ENCODE measurements around the gene LMF1. TPM values are rescaled to one million over a fixed set of nuclear protein-coding genes. Genes with fewer than 3 reads are reported as not detected.

Gene LMF1
- total and polyA plus RNA-seq, 2 of the 8 experiments (the other 6 are each of a cell fraction or from before 2014, with no cell fraction given) = 3.5 to 9.1 TPM

DNA sequence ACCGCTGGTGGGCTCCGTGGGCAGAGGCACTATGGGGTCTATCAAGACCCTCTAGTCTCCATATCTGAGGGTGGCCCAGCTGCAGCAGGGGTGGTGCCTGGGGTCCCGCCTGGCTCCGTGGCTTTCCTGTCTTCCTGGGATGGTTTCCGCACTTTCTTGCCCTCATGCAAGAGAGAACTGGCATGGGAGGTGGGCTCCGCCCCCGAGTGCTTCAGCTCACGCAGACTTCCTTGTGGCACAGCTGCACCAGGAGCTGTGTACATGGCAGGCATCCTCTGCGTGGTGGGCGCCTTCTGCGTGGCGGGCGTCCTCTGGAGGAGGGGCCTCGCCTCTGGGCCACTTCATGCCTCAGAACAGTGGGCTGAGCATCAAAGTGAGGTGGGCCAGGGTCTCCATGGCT lies 73.1 kb downstream of the LMF1 start:
- no peak overlapping the region for H3K56ac ChIP-seq (replicated peaks; ENCODE audit: insufficient read length, low read depth, low read length)
- no peak overlapping the region for H2BK15ac ChIP-seq (ENCODE audit: low read length)
- no peaks in the 10 kb centered on the region for H4K20me1 ChIP-seq (replicated peaks in 1 of 2; ENCODE audit: control insufficient read depth in 1 of 2, insufficient read depth in 2 of 2, low read length in 2 of 2)
- H3K18ac ChIP-seq (ENCODE audit: extremely low read depth, low read length) = no peak overlapping the region
- no peak overlapping the region for H2BK120ac ChIP-seq (replicated peaks; ENCODE audit: low read depth, low read length)
- DNase-seq (ENCODE audit: low read depth in 1 of 2, low spot score in 2 of 2) = no peak
- ChIA-PET CTCF (ENCODE audit: partially characterized antibody) (interaction anchor here (0.6 kb wide), 1 partner anchor 156 kb away, joined by 3 read pairs; no protein-coding TSS in a partner anchor), POLR2A (ENCODE audit: partially characterized antibody) (no interaction called here)
- no peak overlapping the region for H3K14ac ChIP-seq (ENCODE audit: insufficient read length)
- H3K79me1 ChIP-seq (ENCODE audit: low read depth, low read length) = no peaks in the 10 kb centered on the region
- no peak overlapping the region for H4K8ac ChIP-seq (ENCODE audit: extremely low read depth, insufficient read depth, low read length)
- no peaks in the 10 kb centered on the region for H3K27me3 ChIP-seq (replicated peaks in 1 of 4; ENCODE audit: control insufficient read depth in 3 of 4, extremely low read depth in 1 of 4, insufficient read depth in 3 of 4, low read length in 3 of 4)
- H3K23ac ChIP-seq (ENCODE audit: insufficient read length) = no peak overlapping the region
- TF ChIP-seq SP4 (IDR thresholded peaks at IDR 0.05; ENCODE audit: low read length) (no peak), CHD2 (IDR thresholded peaks at IDR 0.05; ENCODE audit: low read length) (no peak), BACH1 (IDR thresholded peaks at IDR 0.05; ENCODE audit: low read length) (no peak), POLR2A (IDR thresholded peaks at IDR 0.05; ENCODE audit: control extremely low read depth in 1 of 2, low read depth in 2 of 2, low read length in 2 of 2) (no peak), MAFK (IDR thresholded peaks at IDR 0.05; ENCODE audit: low read depth, low read length) (no peak), YY1 (IDR thresholded peaks at IDR 0.05; ENCODE audit: low read depth, low read length) (no peak)
- H3K9me3 ChIP-seq (ENCODE audit: insufficient read depth in 2 of 2, low read depth in 1 of 2, low read length in 1 of 2) = peaks cover 0 to 5% of the 10 kb centered on the region in 2 experiments; a peak in 1 of 4 replicates
- H3K4ac ChIP-seq (replicated peaks; ENCODE audit: insufficient read length, low read depth, low read length) = no peak overlapping the region
- H3K36me3 ChIP-seq (ENCODE audit: control insufficient read depth in 2 of 4, insufficient read depth in 4 of 4, low read length in 3 of 4) = no peaks in the 10 kb centered on the region
- H3K4me1 ChIP-seq (replicated peaks in 1 of 4; ENCODE audit: control insufficient read depth in 3 of 4, insufficient read depth in 4 of 4, low read length in 3 of 4) = no peaks in the 10 kb centered on the region
- H3K79me2 ChIP-seq (ENCODE audit: control insufficient read depth in 1 of 2, insufficient read depth in 2 of 2, low read length in 2 of 2) = no peaks in the 10 kb centered on the region
- FAIRE-seq = no peak
- 82% methylated on average over 14 of the region's 14 CpGs; no CpG with 5 or more reads in 1 of the 2 experiments for WGBS, 2 experiments (ENCODE audit: extremely low coverage in 1 of 2, insufficient coverage in 1 of 2, insufficient read length in 1 of 2, insufficient replicate concordance in 2 of 2, low coverage in 1 of 2, low lambda C conversion rate in 2 of 2, missing lambda C conversion rate in 1 of 2)
- no peak overlapping the region for H4K91ac ChIP-seq (replicated peaks; ENCODE audit: insufficient read length, low read length)
- no peak overlapping the region for H3K4me3 ChIP-seq (ENCODE audit: extremely low read depth in 1 of 4, insufficient read depth in 2 of 4, low read depth in 3 of 4, low read length in 4 of 4)
- H3K4me2 ChIP-seq (ENCODE audit: insufficient read depth in 1 of 2, low read depth in 2 of 2, low read length in 2 of 2) = no peak overlapping the region
- no peak overlapping the region for H4K5ac ChIP-seq (ENCODE audit: insufficient read length, low read depth, low read length)
- no peak overlapping the region for H2BK12ac ChIP-seq (ENCODE audit: low read depth, low read length)
- no peak overlapping the region for H2BK5ac ChIP-seq (ENCODE audit: low read depth, low read length)
- no peak overlapping the region for H3K9ac ChIP-seq (replicated peaks in 1 of 4; ENCODE audit: extremely low read depth in 1 of 4, low read depth in 3 of 4, low read length in 3 of 4)
- H3K27ac ChIP-seq (ENCODE audit: low read depth, low read length) = no peak overlapping the region
- no peaks in the 10 kb centered on the region for H3K23me2 ChIP-seq (ENCODE audit: low read depth, low read length)
- no peak overlapping the region for H2AFZ ChIP-seq (ENCODE audit: low read length)
- no peak overlapping the region for H2BK20ac ChIP-seq (ENCODE audit: low read length)
- no peak overlapping the region for H2AK5ac ChIP-seq (ENCODE audit: low read depth, low read length)

All from H1 (cell line).